C4-2B (cell line): ENCODE results near the gene SFN.
"Not testable (repeated sequence)": the region's sequence is repeated elsewhere in the genome, so short reads cannot be mapped to it uniquely, and the experiment has no call there.

Source experiments
- H3K27ac ChIP-seq: fragments of 450-650 bp; 2 replicates; pipeline ENCODE4 v1.5.1; 2017
- ZFX ChIP-seq: fragments of 450-650 bp; IDR thresholded peaks from 2 replicates; pipeline ENCODE4 v1.6.1; 2017
- TF ChIP-seq, protein P1 (sequence below): fragments of 450-650 bp; conservative IDR thresholded peaks from 2 replicates; pipeline ENCODE4 v1.5.1; 2017; ENCODE audit warnings: mild to moderate bottlenecking

Gene SFN

DNA sequence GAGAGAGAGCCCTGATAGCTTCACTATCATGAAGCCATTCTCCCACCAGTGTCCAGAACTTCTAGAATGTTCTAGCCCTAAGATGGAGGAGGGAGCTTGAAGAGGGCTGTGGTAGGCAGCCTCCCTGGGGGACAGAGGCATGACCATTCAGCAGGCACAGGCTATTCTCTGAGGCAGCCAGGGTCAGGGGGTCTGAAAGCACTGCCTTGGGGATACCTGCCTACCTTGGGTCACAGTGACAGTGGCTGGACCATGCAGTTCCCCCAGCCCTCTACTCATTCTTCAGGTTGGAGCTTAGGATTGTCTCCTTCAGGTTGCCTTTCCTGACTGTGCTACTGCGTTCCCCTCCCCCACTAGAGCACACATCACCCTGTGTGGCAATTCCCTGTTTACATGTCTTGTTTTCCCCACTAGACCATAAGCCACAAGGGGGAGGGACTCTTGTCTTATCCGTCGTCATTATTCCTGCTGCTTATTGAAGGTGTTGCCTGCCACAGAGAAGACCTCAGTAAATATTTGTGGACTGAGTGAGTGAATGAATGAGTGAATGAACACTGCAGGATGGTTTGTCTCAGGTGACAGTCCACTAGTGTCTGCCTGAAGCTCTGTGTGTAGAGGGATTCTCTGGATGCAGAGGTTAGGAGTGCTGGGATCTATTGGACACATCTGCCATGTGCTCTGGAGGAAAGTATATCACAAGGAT is 31.3 kb upstream of the SFN start:
- no peak overlapping the region for H3K27ac ChIP-seq
- no peak for TF ChIP-seq ZFX
- TF ChIP-seq, protein P1, sequence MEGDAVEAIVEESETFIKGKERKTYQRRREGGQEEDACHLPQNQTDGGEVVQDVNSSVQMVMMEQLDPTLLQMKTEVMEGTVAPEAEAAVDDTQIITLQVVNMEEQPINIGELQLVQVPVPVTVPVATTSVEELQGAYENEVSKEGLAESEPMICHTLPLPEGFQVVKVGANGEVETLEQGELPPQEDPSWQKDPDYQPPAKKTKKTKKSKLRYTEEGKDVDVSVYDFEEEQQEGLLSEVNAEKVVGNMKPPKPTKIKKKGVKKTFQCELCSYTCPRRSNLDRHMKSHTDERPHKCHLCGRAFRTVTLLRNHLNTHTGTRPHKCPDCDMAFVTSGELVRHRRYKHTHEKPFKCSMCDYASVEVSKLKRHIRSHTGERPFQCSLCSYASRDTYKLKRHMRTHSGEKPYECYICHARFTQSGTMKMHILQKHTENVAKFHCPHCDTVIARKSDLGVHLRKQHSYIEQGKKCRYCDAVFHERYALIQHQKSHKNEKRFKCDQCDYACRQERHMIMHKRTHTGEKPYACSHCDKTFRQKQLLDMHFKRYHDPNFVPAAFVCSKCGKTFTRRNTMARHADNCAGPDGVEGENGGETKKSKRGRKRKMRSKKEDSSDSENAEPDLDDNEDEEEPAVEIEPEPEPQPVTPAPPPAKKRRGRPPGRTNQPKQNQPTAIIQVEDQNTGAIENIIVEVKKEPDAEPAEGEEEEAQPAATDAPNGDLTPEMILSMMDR: no peak

DNA sequence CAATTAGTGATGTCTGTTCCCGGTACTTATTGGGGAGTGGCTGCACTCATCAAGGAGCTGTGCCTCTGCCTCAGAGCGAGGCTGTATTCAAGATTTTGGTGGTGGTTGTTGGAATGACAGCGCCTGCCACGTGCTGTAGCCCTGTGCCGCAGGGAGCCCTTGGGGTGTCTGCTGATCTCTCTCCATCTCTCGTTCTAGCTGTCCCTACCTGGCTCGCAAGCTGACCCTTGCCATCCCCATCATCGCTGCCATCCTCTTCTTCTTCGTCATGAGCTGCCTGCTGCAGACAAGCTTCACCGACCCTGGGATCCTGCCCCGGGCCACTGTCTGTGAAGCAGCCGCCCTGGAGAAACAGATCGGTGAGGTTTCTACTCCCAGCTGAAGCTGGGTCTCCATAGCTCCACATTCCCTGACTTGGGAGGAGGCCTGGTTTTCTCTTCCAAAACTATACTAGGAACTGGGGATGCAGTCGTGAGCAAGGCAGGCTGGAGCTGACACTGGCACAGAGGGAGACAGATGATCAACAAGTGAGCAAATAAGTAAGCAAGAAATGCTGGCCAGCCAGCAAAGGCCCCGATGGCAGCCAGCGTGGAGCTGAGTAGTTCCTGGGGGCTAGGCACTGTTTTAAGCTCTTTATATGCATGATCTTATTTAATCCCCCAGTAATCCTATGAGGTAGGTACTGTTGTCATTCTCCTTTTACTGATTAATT is 30.5 kb upstream of the SFN start:
- no peak for TF ChIP-seq ZFX
- TF ChIP-seq, protein P1: no peak

DNA sequence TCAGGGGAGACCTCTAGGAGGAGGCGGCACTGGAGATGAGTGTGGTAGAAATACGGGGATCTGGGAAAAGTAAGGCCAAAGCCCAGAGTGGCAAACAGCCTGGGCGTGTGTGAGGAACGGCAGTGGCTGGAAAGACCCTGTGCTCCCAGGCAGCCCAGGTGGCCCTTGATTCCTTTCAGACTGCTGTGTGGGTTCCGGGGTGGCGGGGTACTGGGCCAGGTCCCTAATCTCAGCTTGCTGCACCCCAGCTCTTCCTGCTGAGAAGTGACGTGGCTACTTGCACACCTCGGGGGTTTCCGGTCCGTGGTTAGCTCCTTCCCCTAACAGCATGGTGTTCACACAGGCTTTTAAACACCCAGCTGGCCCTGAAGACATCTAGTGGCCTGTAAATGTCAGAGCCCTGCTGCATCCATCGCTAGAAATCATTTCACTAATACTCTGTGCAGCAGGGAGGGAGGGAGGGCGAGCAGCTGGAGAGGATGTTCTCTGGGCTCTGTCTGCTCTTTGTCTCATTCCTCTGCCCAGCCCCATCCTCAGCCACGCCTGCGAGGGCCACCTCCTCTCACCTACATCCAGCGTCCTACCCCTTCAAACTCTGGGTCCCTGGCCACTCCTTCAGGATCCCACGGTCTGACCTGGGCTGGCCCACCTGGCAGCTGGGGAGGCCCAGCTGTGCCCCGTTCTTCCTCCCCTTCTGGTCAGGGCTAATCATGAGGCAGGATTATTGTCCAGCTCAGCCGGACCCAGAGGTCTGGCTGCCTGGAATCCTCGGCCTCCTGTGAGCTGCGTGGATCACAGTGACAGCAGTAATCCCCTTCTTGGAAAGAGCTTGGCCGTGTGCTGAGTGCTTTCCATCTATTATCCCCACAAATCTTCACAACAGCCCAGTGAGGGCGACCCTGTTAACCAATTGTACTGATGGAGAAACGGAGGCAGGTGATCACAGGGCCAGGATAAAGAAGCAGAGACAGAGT is 29.2 kb upstream of the SFN start:
- no peak overlapping the region for H3K27ac ChIP-seq
- TF ChIP-seq, protein P1: no peak
- TF ChIP-seq ZFX: no peak

More for the DNA sequence above, 30.5 kb upstream of the SFN start:
- no peak overlapping the region for H3K27ac ChIP-seq

DNA sequence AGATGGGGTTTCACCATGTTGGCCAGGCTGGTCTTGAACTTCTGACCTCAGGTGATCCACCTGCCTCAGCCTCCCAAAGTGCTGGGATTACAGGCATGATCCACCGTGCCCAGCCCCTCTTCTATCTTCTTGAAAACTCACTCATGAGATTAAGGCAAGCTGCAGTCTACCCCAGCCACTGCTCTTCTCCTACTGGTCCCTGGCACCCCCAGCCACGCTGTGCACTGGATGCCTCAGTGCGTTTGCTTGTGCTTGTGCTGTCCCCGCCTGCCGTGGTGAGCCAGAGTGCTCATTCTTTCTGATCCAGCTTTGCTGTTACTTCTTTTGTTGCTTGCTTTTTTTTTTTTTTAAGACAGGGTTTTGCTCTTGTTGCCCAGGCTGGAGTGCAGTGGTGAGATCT is 25.3 kb upstream of the SFN start:
- H3K27ac ChIP-seq: not testable (repeated sequence)

DNA sequence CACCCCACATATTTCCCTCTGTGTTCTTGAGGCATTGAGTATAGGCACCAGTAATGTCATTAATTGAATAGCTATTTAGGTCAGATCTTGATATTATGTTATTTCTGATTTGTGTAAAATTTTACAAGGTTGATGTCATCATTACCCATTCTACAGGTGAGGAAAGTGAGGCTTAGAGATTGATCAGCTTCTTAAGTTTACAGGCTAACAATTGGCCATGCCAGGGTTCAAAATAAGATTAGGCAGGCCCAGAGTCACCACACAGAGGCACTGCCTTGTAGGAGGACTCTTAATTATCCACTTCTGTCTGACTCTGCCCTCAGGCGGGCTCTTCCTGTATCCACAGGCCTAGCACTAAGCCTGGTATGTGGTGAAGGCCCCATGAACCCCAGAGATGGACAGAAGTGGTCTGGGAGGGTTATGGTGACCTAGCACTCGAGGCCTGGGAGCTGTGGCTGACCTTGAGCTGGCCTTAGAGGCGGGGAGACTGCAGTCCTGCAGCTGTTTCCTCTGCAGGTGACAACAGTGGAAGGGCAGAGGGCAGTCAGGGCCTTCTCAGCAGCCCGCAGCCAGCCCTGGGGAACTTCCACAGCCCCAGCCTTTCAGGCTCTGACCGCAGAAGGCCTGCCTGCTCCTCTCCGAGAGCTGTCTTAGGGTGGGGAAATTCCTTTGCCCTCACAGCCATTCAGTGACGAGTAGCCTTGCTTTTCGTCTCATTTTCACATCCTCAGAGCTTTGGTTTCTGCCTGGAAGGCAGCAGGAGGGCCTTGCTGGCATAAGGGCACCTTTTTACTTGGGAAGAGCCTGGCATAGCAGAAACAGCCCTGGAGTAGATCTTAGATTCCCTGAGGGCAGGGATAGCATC is 24.2 kb upstream of the SFN start:
- no peak for TF ChIP-seq ZFX
- TF ChIP-seq, protein P1: no peak
- no peak overlapping the region for H3K27ac ChIP-seq

DNA sequence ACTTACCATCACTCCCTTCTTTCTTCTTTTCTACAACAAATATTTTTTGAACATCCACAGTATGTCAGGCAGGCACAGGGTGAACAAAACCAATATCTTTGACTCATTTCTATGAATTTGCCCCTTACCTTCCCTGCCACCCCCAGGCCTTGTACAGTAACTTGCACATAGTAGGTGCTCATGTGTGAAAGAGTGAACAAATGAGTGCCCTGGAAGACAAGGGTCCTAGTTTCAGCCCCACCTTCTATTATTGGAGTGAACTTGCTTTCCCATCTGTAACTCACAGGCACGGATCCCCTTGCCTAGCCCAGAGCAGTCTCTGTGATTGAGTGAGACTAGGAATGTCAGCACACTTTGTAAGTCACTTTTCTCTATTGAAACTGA is 23.6 kb upstream of the SFN start:
- no peak for TF ChIP-seq ZFX
- TF ChIP-seq, protein P1: no peak
- no peak overlapping the region for H3K27ac ChIP-seq

DNA sequence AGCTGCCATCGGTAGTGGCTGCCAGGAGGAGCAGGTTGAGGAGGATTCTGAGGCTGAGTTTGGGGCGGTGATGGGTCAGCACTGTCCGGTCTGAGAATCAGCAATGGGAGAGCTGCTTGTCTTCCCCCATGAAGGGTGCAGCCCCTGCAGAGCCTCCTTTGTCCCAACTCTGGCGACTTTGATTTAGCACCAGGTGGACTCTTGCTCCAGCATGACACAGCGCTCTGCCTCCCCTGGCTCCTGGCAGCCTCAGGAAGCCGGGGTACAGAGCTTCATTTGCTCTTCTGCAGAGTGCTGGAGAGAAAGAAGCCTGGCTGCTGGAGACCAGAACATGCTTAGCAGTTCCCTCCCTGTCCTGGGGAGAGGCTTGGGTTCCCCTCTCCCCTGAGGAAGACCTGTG is 23.2 kb upstream of the SFN start:
- no peak for TF ChIP-seq ZFX
- TF ChIP-seq, protein P1: no peak
- H3K27ac ChIP-seq: no peak overlapping the region
